SIG-M5 treated with dmso at 0.1 percent for 504 hours (cell line): ENCODE measurements around the gene KRTAP3-3.
"Not testable (repeated sequence)": the region's sequence is repeated elsewhere in the genome, so short reads cannot be mapped to it uniquely, and the experiment has no call there.

ENCODE experiments used
- DNase-seq: peaks from one replicate; lab custom pipeline; 2025; ENCODE audit not compliant: unreplicated experiment; lab: John Stamatoyannopoulos, UW

Gene KRTAP3-3

GRCh38 chr17:40993839-40994238 is at the start of gene KRTAP3-3:
KRTAP3-3 (minus strand) TSS chr17:40994164; CDS start chr17:40994097, 67 bp downstream.
- DNase-seq = no peak

- no peak for DNase-seq
These were observed 49.0 kb upstream of the KRTAP3-3 start for GRCh38 chr17:41042953-41043352.

- not testable (repeated sequence) for DNase-seq
These were observed 47.0 kb upstream of the KRTAP3-3 start, which contains the start of gene KRTAP1-1 for GRCh38 chr17:41040783-41041571. KRTAP1-1 (minus strand) TSS chr17:41041450; CDS start chr17:41041397, 53 bp downstream.

GRCh38 chr17:41037853-41038350 is 43.9 kb upstream of the KRTAP3-3 start:
- no peak for DNase-seq

- DNase-seq = not testable (repeated sequence)
These were observed 40.5 kb upstream of the KRTAP3-3 start, which contains the start of gene KRTAP1-3 for GRCh38 chr17:41034346-41034935. KRTAP1-3 (minus strand) TSS chr17:41034874; CDS start chr17:41034821, 53 bp downstream.

- DNase-seq = no peak
These were observed 35.8 kb upstream of the KRTAP3-3 start, which contains the start of gene KRTAP1-4 for GRCh38 chr17:41029633-41030245. KRTAP1-4 (minus strand) TSS chr17:41030195; CDS start chr17:41030078, 117 bp downstream.

- no peak for DNase-seq
These were observed 32.9 kb upstream of the KRTAP3-3 start, which contains the start of gene KRTAP1-5 for GRCh38 chr17:41026715-41027471. KRTAP1-5 (minus strand) TSS chr17:41027208; CDS start chr17:41027155, 53 bp downstream.

- no peak for DNase-seq
These were observed 30.7 kb upstream of the KRTAP3-3 start for GRCh38 chr17:41024697-41025096.

- DNase-seq = no peak
These were observed 26.4 kb upstream of the KRTAP3-3 start for GRCh38 chr17:41020336-41020735.

- DNase-seq = no peak
These were observed 25.5 kb upstream of the KRTAP3-3 start for GRCh38 chr17:41019415-41019814.

GRCh38 chr17:41018541-41018940 is 24.6 kb upstream of the KRTAP3-3 start:
- DNase-seq = no peak

GRCh38 chr17:41016578-41017215 is 22.7 kb upstream of the KRTAP3-3 start:
- DNase-seq = no peak

GRCh38 chr17:41015454-41015853 is 21.5 kb upstream of the KRTAP3-3 start:
- DNase-seq = no peak

GRCh38 chr17:41013606-41014005 is 19.6 kb upstream of the KRTAP3-3 start:
- DNase-seq = no peak

- no peak for DNase-seq
These were observed 19.2 kb upstream of the KRTAP3-3 start for GRCh38 chr17:41013181-41013580.

- DNase-seq = no peak
These were observed 18.6 kb upstream of the KRTAP3-3 start for GRCh38 chr17:41012326-41013120.

GRCh38 chr17:41010441-41010840 is 16.5 kb upstream of the KRTAP3-3 start:
- DNase-seq = no peak

- DNase-seq = no peak
These were observed 16.0 kb upstream of the KRTAP3-3 start for GRCh38 chr17:41009936-41010335.

- DNase-seq = peak; percentile 21
These were observed 15.4 kb upstream of the KRTAP3-3 start for GRCh38 chr17:41009301-41009760.
